Measurements from ENCODE around the gene TTL. TPM values are rescaled to one million over a fixed set of nuclear protein-coding genes. Genes with fewer than 3 reads are reported as not detected.
A peak's percentile ranks its signal among the peaks of the same experiment; 100 is the strongest.

The TTL gene
- total and polyA plus RNA-seq, 2 of the 13 experiments (the other 11 are each of a cell fraction or from before 2014, with no cell fraction given), result 19.0 to 59.8 TPM

DNA sequence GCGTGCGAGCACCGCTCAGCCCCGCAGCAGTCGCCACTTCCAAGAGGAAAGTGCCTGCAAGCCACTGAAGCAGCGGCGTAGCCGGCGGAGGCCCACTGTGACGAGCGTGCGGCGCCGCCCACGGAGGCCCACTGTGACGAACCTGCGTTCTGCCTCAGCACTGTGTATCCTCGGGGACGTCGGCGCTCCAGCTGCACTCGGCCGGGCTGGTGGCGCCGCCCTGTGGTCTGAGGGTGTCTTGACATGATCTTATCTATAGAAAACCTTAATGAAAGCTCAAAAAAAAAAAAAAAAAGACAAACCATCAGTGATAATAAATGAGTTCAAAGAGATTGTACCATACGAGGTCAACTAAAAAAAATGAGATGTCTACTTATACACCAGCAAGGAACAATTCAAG, 48.5 kb upstream of the TTL start, which contains the start of gene RGPD8 (continued):
- TF ChIP-seq IRF2 (CRISPR knock-in tag; IDR thresholded peaks at IDR 0.05) (0 out of 2 replicates have a peak, but pooled peaks have one; percentile 54), HNRNPLL (IDR thresholded peaks at IDR 0.05; ENCODE audit: low read depth, low read length, poor library complexity, severe bottlenecking) (peak; percentile 19), RXRB (CRISPR knock-in tag; IDR thresholded peaks at IDR 0.05; ENCODE audit: borderline replicate concordance) (0 out of 2 replicates have a peak, but pooled peaks have one; percentile 30), FOXJ3 (CRISPR knock-in tag; IDR thresholded peaks at IDR 0.05; ENCODE audit: borderline replicate concordance) (0 out of 2 replicates have a peak, but pooled peaks have one; percentile 25), RAD21 (CRISPR knock-in tag; IDR thresholded peaks at IDR 0.05) (peak; percentile 65), PHF8 (CRISPR knock-in tag; IDR thresholded peaks at IDR 0.05) (peak; percentile 79), PHF20 (CRISPR knock-in tag; IDR thresholded peaks at IDR 0.05) (0 out of 2 replicates have a peak, but pooled peaks have one; percentile 28), TSC22D2 (CRISPR knock-in tag; IDR thresholded peaks at IDR 0.05; ENCODE audit: borderline replicate concordance) (0 out of 2 replicates have a peak, but pooled peaks have one; percentile 25), TOE1 (CRISPR knock-in tag; IDR thresholded peaks at IDR 0.05) (0 out of 2 replicates have a peak, but pooled peaks have one; percentile 25), ZFX (CRISPR knock-in tag; IDR thresholded peaks at IDR 0.05; ENCODE audit: low read depth) (peak; percentile 79), KMT2A (CRISPR knock-in tag; IDR thresholded peaks at IDR 0.05) (peak; percentile 58; the same call in 1 of the 2 replicates), KDM2A (CRISPR knock-in tag; IDR thresholded peaks at IDR 0.05; ENCODE audit: borderline replicate concordance, low read depth) (peak; percentile 91), KLF16 (CRISPR knock-in tag; IDR thresholded peaks at IDR 0.05) (peak in 1 of 2 experiments; percentile 56; a peak in 1 of 4 replicates), ZNF350 (CRISPR knock-in tag; IDR thresholded peaks at IDR 0.05; ENCODE audit: borderline replicate concordance, low read depth) (peak; percentile 41; the same call in 1 of the 2 replicates), KAT8 (CRISPR knock-in tag; IDR thresholded peaks at IDR 0.05) (peak; percentile 62; the same call in 1 of the 2 replicates), MXD4 (CRISPR knock-in tag; IDR thresholded peaks at IDR 0.05) (peak; percentile 30; the same call in 1 of the 2 replicates)
- TF ChIP-seq, protein P1, sequence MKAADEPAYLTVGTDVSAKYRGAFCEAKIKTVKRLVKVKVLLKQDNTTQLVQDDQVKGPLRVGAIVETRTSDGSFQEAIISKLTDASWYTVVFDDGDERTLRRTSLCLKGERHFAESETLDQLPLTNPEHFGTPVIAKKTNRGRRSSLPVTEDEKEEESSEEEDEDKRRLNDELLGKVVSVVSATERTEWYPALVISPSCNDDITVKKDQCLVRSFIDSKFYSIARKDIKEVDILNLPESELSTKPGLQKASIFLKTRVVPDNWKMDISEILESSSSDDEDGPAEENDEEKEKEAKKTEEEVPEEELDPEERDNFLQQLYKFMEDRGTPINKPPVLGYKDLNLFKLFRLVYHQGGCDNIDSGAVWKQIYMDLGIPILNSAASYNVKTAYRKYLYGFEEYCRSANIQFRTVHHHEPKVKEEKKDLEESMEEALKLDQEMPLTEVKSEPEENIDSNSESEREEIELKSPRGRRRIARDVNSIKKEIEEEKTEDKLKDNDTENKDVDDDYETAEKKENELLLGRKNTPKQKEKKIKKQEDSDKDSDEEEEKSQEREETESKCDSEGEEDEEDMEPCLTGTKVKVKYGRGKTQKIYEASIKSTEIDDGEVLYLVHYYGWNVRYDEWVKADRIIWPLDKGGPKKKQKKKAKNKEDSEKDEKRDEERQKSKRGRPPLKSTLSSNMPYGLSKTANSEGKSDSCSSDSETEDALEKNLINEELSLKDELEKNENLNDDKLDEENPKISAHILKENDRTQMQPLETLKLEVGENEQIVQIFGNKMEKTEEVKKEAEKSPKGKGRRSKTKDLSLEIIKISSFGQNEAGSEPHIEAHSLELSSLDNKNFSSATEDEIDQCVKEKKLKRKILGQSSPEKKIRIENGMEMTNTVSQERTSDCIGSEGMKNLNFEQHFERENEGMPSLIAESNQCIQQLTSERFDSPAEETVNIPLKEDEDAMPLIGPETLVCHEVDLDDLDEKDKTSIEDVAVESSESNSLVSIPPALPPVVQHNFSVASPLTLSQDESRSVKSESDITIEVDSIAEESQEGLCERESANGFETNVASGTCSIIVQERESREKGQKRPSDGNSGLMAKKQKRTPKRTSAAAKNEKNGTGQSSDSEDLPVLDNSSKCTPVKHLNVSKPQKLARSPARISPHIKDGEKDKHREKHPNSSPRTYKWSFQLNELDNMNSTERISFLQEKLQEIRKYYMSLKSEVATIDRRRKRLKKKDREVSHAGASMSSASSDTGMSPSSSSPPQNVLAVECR (CRISPR knock-in tag; IDR thresholded peaks at IDR 0.05; ENCODE audit: borderline replicate concordance), result peak; percentile 64; the same call in 1 of the 2 replicates
- TF ChIP-seq, protein P2, sequence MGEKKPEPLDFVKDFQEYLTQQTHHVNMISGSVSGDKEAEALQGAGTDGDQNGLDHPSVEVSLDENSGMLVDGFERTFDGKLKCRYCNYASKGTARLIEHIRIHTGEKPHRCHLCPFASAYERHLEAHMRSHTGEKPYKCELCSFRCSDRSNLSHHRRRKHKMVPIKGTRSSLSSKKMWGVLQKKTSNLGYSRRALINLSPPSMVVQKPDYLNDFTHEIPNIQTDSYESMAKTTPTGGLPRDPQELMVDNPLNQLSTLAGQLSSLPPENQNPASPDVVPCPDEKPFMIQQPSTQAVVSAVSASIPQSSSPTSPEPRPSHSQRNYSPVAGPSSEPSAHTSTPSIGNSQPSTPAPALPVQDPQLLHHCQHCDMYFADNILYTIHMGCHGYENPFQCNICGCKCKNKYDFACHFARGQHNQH (CRISPR knock-in tag; IDR thresholded peaks at IDR 0.05), result peak; percentile 43; the same call in 1 of the 2 replicates
- TF ChIP-seq, protein P3, sequence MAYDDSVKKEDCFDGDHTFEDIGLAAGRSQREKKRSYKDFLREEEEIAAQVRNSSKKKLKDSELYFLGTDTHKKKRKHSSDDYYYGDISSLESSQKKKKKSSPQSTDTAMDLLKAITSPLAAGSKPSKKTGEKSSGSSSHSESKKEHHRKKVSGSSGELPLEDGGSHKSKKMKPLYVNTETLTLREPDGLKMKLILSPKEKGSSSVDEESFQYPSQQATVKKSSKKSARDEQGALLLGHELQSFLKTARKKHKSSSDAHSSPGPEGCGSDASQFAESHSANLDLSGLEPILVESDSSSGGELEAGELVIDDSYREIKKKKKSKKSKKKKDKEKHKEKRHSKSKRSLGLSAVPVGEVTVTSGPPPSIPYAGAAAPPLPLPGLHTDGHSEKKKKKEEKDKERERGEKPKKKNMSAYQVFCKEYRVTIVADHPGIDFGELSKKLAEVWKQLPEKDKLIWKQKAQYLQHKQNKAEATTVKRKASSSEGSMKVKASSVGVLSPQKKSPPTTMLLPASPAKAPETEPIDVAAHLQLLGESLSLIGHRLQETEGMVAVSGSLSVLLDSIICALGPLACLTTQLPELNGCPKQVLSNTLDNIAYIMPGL (CRISPR knock-in tag; IDR thresholded peaks at IDR 0.05; ENCODE audit: borderline replicate concordance in 1 of 2, low read depth in 1 of 2), result peak; percentile 94 to 98
